ENCODE results near the gene CSRNP3. TPM values are rescaled to one million over a fixed set of nuclear protein-coding genes. Genes with fewer than 3 reads are reported as not detected.
A peak's percentile ranks its signal among the peaks of the same experiment; 100 is the strongest.

Gene CSRNP3
- total and polyA plus RNA-seq, 2 donors (not counting 3 experiments of a cell fraction or from before 2014, with no cell fraction given): not detected

DNA sequence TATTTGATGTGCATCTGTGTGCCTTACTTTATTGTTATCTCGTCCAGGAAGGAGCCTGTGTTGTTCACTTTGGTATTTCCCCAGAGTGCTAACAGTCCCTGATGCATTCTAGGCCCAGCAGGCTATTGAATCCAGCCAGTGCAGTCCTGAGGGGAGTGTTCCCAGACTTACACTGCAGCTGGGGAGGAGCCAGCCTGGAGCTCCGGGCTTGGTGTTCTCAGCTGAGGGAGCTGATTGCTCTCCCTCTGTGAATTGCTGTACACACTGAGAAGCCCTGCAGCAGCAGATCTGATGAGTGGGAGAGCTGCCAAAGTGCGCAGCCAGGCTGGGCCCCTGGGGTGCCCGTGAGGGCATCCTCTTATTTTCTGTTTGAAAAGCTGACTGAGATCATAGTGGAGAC lies 165.4 kb downstream of the CSRNP3 start:
- BruUV-seq (replicated peaks): no TSS peak
- dilution Hi-C loops (cut with MboI; ENCODE audit: extremely low pct_ligation_motif_present, low sequenced_read_pairs) (no loop called here), intact Hi-C loops (cut with micrococcal nuclease) (no loop called here)
- POLR2A ChIA-PET: no interaction called here
- Histone ChIP-seq H3K4me2 (ENCODE audit: insufficient read depth, low read length) (no peak overlapping the region), H3K4me1 (ENCODE audit: control insufficient read depth, extremely low read depth, insufficient read depth, low read length) (no peaks in the 10 kb centered on the region), H2AFZ (ENCODE audit: low read depth, low read length) (no peak overlapping the region), H3K9me1 (replicated peaks; ENCODE audit: control insufficient read depth, extremely low read depth, insufficient read depth, low read length) (no peaks in the 10 kb centered on the region), H3K27ac (ENCODE audit: insufficient read depth, low read depth, low read length) (no peak overlapping the region), H3K79me2 (ENCODE audit: control insufficient read depth, insufficient read depth, low read length) (no peaks in the 10 kb centered on the region), H3K9me3 (replicated peaks; ENCODE audit: control insufficient read depth, insufficient read depth, low read length) (no peaks in the 10 kb centered on the region), H4K20me1 (replicated peaks; ENCODE audit: control insufficient read depth, extremely low read depth, insufficient read depth, low read length) (no peaks in the 10 kb centered on the region), H3K4me3 (replicated peaks in 1 of 3; ENCODE audit: insufficient read depth in 1 of 3, low read depth in 1 of 3, low read length in 3 of 3) (no peak overlapping the region), H3K27me3 (ENCODE audit: control insufficient read depth in 2 of 2, insufficient read depth in 2 of 2, low read length in 2 of 2) (no peaks in the 10 kb centered on the region), H3K36me3 (ENCODE audit: control insufficient read depth in 2 of 2, extremely low read depth in 1 of 2, insufficient read depth in 2 of 2, low read length in 2 of 2) (no peaks in the 10 kb centered on the region), H3K9ac (replicated peaks; ENCODE audit: extremely low read depth, insufficient read depth, low read length) (no peak overlapping the region)
- CTCF ChIA-PET: interaction anchor here (1.3 kb wide), 1 partner anchor 8 kb away, joined by 3 read pairs; no protein-coding TSS in a partner anchor
- FAIRE-seq (no peak), DNase-seq (ENCODE audit: low read depth, low spot score) (peak; percentile 43)
- TF ChIP-seq EZH2 (IDR thresholded peaks at IDR 0.05; ENCODE audit: borderline replicate concordance, low read depth, low read length, severe bottlenecking) (no peak), JUN (IDR thresholded peaks at IDR 0.05; ENCODE audit: borderline replicate concordance, insufficient read depth, insufficient read length, low read depth) (no peak), MYC (IDR thresholded peaks at IDR 0.05; ENCODE audit: low read depth, low read length) (no peak), POLR2AphosphoS5 (IDR thresholded peaks at IDR 0.05; ENCODE audit: insufficient read depth, low read depth, low read length) (no peak), POLR2A (IDR thresholded peaks at IDR 0.05; ENCODE audit: low read depth, low read length) (no peak), GATA2 (IDR thresholded peaks at IDR 0.05; ENCODE audit: insufficient read depth, insufficient read length, low read depth, low read length) (no peak)
- TF ChIP-seq, protein P1, sequence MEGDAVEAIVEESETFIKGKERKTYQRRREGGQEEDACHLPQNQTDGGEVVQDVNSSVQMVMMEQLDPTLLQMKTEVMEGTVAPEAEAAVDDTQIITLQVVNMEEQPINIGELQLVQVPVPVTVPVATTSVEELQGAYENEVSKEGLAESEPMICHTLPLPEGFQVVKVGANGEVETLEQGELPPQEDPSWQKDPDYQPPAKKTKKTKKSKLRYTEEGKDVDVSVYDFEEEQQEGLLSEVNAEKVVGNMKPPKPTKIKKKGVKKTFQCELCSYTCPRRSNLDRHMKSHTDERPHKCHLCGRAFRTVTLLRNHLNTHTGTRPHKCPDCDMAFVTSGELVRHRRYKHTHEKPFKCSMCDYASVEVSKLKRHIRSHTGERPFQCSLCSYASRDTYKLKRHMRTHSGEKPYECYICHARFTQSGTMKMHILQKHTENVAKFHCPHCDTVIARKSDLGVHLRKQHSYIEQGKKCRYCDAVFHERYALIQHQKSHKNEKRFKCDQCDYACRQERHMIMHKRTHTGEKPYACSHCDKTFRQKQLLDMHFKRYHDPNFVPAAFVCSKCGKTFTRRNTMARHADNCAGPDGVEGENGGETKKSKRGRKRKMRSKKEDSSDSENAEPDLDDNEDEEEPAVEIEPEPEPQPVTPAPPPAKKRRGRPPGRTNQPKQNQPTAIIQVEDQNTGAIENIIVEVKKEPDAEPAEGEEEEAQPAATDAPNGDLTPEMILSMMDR (IDR thresholded peaks at IDR 0.05; ENCODE audit: extremely low read depth in 1 of 2, insufficient read depth in 1 of 2, low read depth in 1 of 2, low read length in 2 of 2): no peak
- TF ChIP-seq, protein P2, sequence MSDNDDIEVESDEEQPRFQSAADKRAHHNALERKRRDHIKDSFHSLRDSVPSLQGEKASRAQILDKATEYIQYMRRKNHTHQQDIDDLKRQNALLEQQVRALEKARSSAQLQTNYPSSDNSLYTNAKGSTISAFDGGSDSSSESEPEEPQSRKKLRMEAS (IDR thresholded peaks at IDR 0.05; ENCODE audit: insufficient read depth, insufficient read length): no peak
